MCF 10A (cell line): ENCODE results near the gene PIEZO2. TPM values are rescaled to one million over a fixed set of nuclear protein-coding genes. Genes with fewer than 3 reads are reported as not detected.

Experiments used
- BruUV-seq: library from RNA; stranded (reverse); fragments of 400-500 nt; replicated peaks from 2 replicates; lab custom pipeline; 2021; lab: Mats Ljungman, UMichigan
- CTCF ChIA-PET: fragments of 300-600 bp; sonication (Branson Sonifier 250); formaldehyde crosslinking; extraction: SDS; loops from one replicate; lab custom pipeline; 2021; ENCODE audit warnings: antibody characterized with exemption, inconsistent platforms; lab: Yijun Ruan, JAX
- POLR2A ChIA-PET: fragments of 300-600, 350-650 bp; sonication (Branson Sonifier 250); formaldehyde crosslinking; extraction: SDS; loops from one replicate; lab custom pipeline; 2020; ENCODE audit warnings: antibody characterized with exemption, inconsistent platforms; lab: Yijun Ruan, JAX
- DNase-seq: peaks from one replicate; pipeline ENCODE4 v3.0.0-alpha.2; 2018; ENCODE audit not compliant: unreplicated experiment
- H3K27ac Mint-ChIP-seq: one replicate; pipeline ENCODE4 v1.8.0; 2022; ENCODE audit warnings: mild to moderate bottlenecking, low read depth, mixed read lengths; ENCODE audit not compliant: unreplicated experiment
- H3K27me3 Mint-ChIP-seq: one replicate; pipeline ENCODE4 v1.8.0; 2022; ENCODE audit warnings: mixed read lengths; ENCODE audit not compliant: insufficient read depth, unreplicated experiment
- H3K36me3 Mint-ChIP-seq: one replicate; pipeline ENCODE4 v1.8.0; 2022; ENCODE audit warnings: mild to moderate bottlenecking, moderate library complexity, mixed read lengths; ENCODE audit not compliant: insufficient read depth, unreplicated experiment
- H3K4me1 Mint-ChIP-seq: one replicate; pipeline ENCODE4 v1.8.0; 2022; ENCODE audit warnings: mixed read lengths; ENCODE audit not compliant: insufficient read depth, unreplicated experiment
- H3K4me3 Mint-ChIP-seq: one replicate; pipeline ENCODE4 v1.8.0; 2022; ENCODE audit warnings: mild to moderate bottlenecking, moderate library complexity, mixed read lengths; ENCODE audit not compliant: unreplicated experiment
- H3K9me3 Mint-ChIP-seq: one replicate; pipeline ENCODE4 v1.8.0; 2022; ENCODE audit warnings: mixed read lengths; ENCODE audit not compliant: unreplicated experiment
- CTCF ChIP-seq: fragments of 200-600 bp; IDR thresholded peaks from one replicate; pipeline ENCODE4 v1.8.0; 2022; ENCODE audit warnings: antibody characterized with exemption, mild to moderate bottlenecking; ENCODE audit not compliant: unreplicated experiment
- intact Hi-C: fragments of 100-400 bp; cut with micrococcal nuclease; formaldehyde crosslinking; loops from 2 replicates; pipeline ENCODE4 v1.14.1; 2022
- total RNA-seq: library from RNA; stranded (reverse); gene quantifications from 2 replicates; pipeline ENCODE4 v1.2.3, GENCODE V29; 2022

The PIEZO2 gene
- total RNA-seq, 1 experiment from 2014 or later: 0.49 TPM

- Mint-ChIP-seq H3K9me3 (no peaks in the 10 kb centered on the region), H3K4me1 (no peaks in the 10 kb centered on the region), H3K4me3 (no peak overlapping the region), H3K27me3 (no peaks in the 10 kb centered on the region), H3K27ac (no peak overlapping the region), H3K36me3 (no peaks in the 10 kb centered on the region)
- intact Hi-C loops: no loop called here
- no peak for DNase-seq
- BruUV-seq: no TSS peak
- no peak for TF ChIP-seq CTCF
- POLR2A ChIA-PET: no interaction called here
- CTCF ChIA-PET: no interaction called here
Observed at GRCh38 chr18:11113046-11113548, 36.3 kb downstream of the PIEZO2 start.

- Mint-ChIP-seq H3K4me3 (no peak overlapping the region), H3K27me3 (no peaks in the 10 kb centered on the region), H3K4me1 (no peaks in the 10 kb centered on the region), H3K9me3 (no peaks in the 10 kb centered on the region), H3K36me3 (no peaks in the 10 kb centered on the region), H3K27ac (no peak overlapping the region)
- DNase-seq: no peak
- BruUV-seq: no TSS peak
- CTCF ChIA-PET: no interaction called here
- TF ChIP-seq CTCF: no peak
- POLR2A ChIA-PET: interaction anchor here (0.7 kb wide), 1 partner anchor 593 kb away, joined by 3 read pairs; no protein-coding TSS in a partner anchor
- intact Hi-C loops: no loop called here
Observed at GRCh38 chr18:11112286-11112685, 37.1 kb downstream of the PIEZO2 start.

GRCh38 chr18:11110509-11110908 is 38.9 kb downstream of the PIEZO2 start:
- BruUV-seq: no TSS peak
- Mint-ChIP-seq H3K27me3 (no peaks in the 10 kb centered on the region), H3K27ac (no peak overlapping the region), H3K36me3 (no peaks in the 10 kb centered on the region), H3K4me1 (no peaks in the 10 kb centered on the region), H3K9me3 (no peaks in the 10 kb centered on the region), H3K4me3 (no peak overlapping the region)
- no peak for TF ChIP-seq CTCF
- intact Hi-C loops: no loop called here
- ChIA-PET POLR2A (no interaction called here), CTCF (no interaction called here)
- DNase-seq: no peak

- CTCF ChIA-PET: interaction anchor here (0.6 to 0.7 kb wide), 2 partner anchors 20 to 200 kb away, joined by 3 to 5 read pairs; no protein-coding TSS in a partner anchor
- Mint-ChIP-seq H3K4me3 (no peak overlapping the region), H3K27me3 (no peaks in the 10 kb centered on the region), H3K4me1 (no peaks in the 10 kb centered on the region), H3K9me3 (no peaks in the 10 kb centered on the region), H3K27ac (no peak overlapping the region), H3K36me3 (no peaks in the 10 kb centered on the region)
- intact Hi-C loops: no loop called here
- DNase-seq: no peak
- BruUV-seq: no TSS peak
- TF ChIP-seq CTCF: no peak
- POLR2A ChIA-PET: no interaction called here
Observed at GRCh38 chr18:11108947-11109346, 40.4 kb downstream of the PIEZO2 start.
